ENCODE measurements around the gene ZNF367. TPM values are rescaled to one million over a fixed set of nuclear protein-coding genes. Genes with fewer than 3 reads are reported as not detected.
"Not testable (repeated sequence)": the region's sequence is repeated elsewhere in the genome, so short reads cannot be mapped to it uniquely, and the experiment has no call there.

The ZNF367 gene
- total RNA-seq, 1 donor from 2014 or later, result 0.74 TPM

GRCh38 chr9:96381125-96381524, 37.0 kb downstream of the ZNF367 start:
- intact Hi-C loops (cut with DNase I), result no loop called here
- Histone ChIP-seq H3K4me1 (peaks cover 37% of the 10 kb centered on the region), H3K4me3 (no peak overlapping the region), H3K27ac (no peak overlapping the region), H3K27me3 (no peaks in the 10 kb centered on the region), H3K9me3 (no peaks in the 10 kb centered on the region), H3K36me3 (no peaks in the 10 kb centered on the region)
- TF ChIP-seq CTCF (IDR thresholded peaks at IDR 0.05) (no peak), POLR2A (IDR thresholded peaks at IDR 0.05) (no peak), POLR2AphosphoS5 (IDR thresholded peaks at IDR 0.05; ENCODE audit: insufficient read depth in 1 of 2, low read depth in 1 of 2) (no peak)
- no peak for DNase-seq (ENCODE audit: extremely low spot score in 2 of 2)

GRCh38 chr9:96379461-96379860, 38.7 kb downstream of the ZNF367 start:
- intact Hi-C loops (cut with DNase I), result no loop called here
- H3K36me3 ChIP-seq, result no peaks in the 10 kb centered on the region
- H3K4me1 ChIP-seq, result peaks cover 37% of the 10 kb centered on the region
- no peaks in the 10 kb centered on the region for H3K9me3 ChIP-seq
- no peak overlapping the region for H3K4me3 ChIP-seq
- TF ChIP-seq POLR2A (IDR thresholded peaks at IDR 0.05), result no peak
- no peak for TF ChIP-seq CTCF (IDR thresholded peaks at IDR 0.05)
- TF ChIP-seq POLR2AphosphoS5 (IDR thresholded peaks at IDR 0.05; ENCODE audit: insufficient read depth in 1 of 2, low read depth in 1 of 2), result no peak
- no peak for DNase-seq (ENCODE audit: extremely low spot score in 2 of 2)
- H3K27me3 ChIP-seq, result no peaks in the 10 kb centered on the region
- no peak overlapping the region for H3K27ac ChIP-seq

- Histone ChIP-seq H3K27ac (no peak overlapping the region), H3K27me3 (no peaks in the 10 kb centered on the region), H3K4me3 (no peak overlapping the region), H3K36me3 (no peaks in the 10 kb centered on the region), H3K9me3 (no peaks in the 10 kb centered on the region), H3K4me1 (peaks cover 37% of the 10 kb centered on the region)
- DNase-seq (ENCODE audit: extremely low spot score in 2 of 2), result no peak
- intact Hi-C loops (cut with DNase I), result no loop called here
- no peak for TF ChIP-seq POLR2A (IDR thresholded peaks at IDR 0.05)
- no peak for TF ChIP-seq POLR2AphosphoS5 (IDR thresholded peaks at IDR 0.05; ENCODE audit: insufficient read depth in 1 of 2, low read depth in 1 of 2)
- no peak for TF ChIP-seq CTCF (IDR thresholded peaks at IDR 0.05)
These were observed 40.0 kb downstream of the ZNF367 start for GRCh38 chr9:96378187-96378586.

GRCh38 chr9:96376891-96377874, 41.0 kb downstream of the ZNF367 start:
- Histone ChIP-seq H3K9me3 (no peaks in the 10 kb centered on the region), H3K4me1 (peaks cover 28% of the 10 kb centered on the region), H3K27ac (no peak overlapping the region), H3K4me3 (no peak overlapping the region), H3K36me3 (no peaks in the 10 kb centered on the region), H3K27me3 (no peaks in the 10 kb centered on the region)
- no peak for DNase-seq (ENCODE audit: extremely low spot score in 2 of 2)
- TF ChIP-seq POLR2AphosphoS5 (IDR thresholded peaks at IDR 0.05; ENCODE audit: insufficient read depth in 1 of 2, low read depth in 1 of 2), result no peak
- TF ChIP-seq POLR2A (IDR thresholded peaks at IDR 0.05), result no peak
- no peak for TF ChIP-seq CTCF (IDR thresholded peaks at IDR 0.05)
- intact Hi-C loops (cut with DNase I), result no loop called here

- H3K4me3 ChIP-seq; H3K36me3 ChIP-seq; H3K27me3 ChIP-seq; H3K9me3 ChIP-seq; DNase-seq (ENCODE audit: extremely low spot score in 2 of 2); H3K27ac ChIP-seq; intact Hi-C loops (cut with DNase I): not testable (repeated sequence)
- H3K4me1 ChIP-seq, result peaks cover 13% of the 10 kb centered on the region
These were observed 42.7 kb downstream of the ZNF367 start for GRCh38 chr9:96375507-96375906.

Measured in vagina (tissue), 2 donors.